Activated CD4-positive, alpha-beta T cell treated with anti-CD3 and anti-CD28 coated beads, Interleukin-2, amount 50 U/mL, for 4 hours (primary cell): ENCODE measurements around the gene SRCIN1.

ENCODE experiments used
- DNase-seq, 2 experiments: peaks; one replicate each; pipeline ENCODE4 v3.0.0-alpha.2; 2020

The SRCIN1 gene

GRCh38 chr17:38597375-38597774 is 8.4 kb downstream of the SRCIN1 start:
- DNase-seq: no peak

- DNase-seq: no peak
Observed at GRCh38 chr17:38596651-38597050, 9.1 kb downstream of the SRCIN1 start.

GRCh38 chr17:38595892-38596291 is 9.9 kb downstream of the SRCIN1 start:
- no peak for DNase-seq

GRCh38 chr17:38594152-38594551 is 11.6 kb downstream of the SRCIN1 start:
- no peak for DNase-seq

- DNase-seq: no peak
Observed at GRCh38 chr17:38592487-38592886, 13.3 kb downstream of the SRCIN1 start.

- no peak for DNase-seq
Observed at GRCh38 chr17:38591759-38592241, 14.0 kb downstream of the SRCIN1 start.

- no peak for DNase-seq
Observed at GRCh38 chr17:38590988-38591758, 14.6 kb downstream of the SRCIN1 start.

GRCh38 chr17:38589462-38590114 is 16.2 kb downstream of the SRCIN1 start:
- DNase-seq: no peak

- no peak for DNase-seq
Observed at GRCh38 chr17:38588788-38589174, 17.0 kb downstream of the SRCIN1 start.

- no peak for DNase-seq
Observed at GRCh38 chr17:38587947-38588787, 17.6 kb downstream of the SRCIN1 start.

GRCh38 chr17:38587203-38587602 is 18.5 kb downstream of the SRCIN1 start:
- DNase-seq: no peak

GRCh38 chr17:38586788-38587187 is 19.0 kb downstream of the SRCIN1 start:
- no peak for DNase-seq

- no peak for DNase-seq
Observed at GRCh38 chr17:38585918-38586529, 19.7 kb downstream of the SRCIN1 start.

- DNase-seq: no peak
Observed at GRCh38 chr17:38585056-38585917, 20.5 kb downstream of the SRCIN1 start.

- peak; percentile 44 to 48 for DNase-seq
Observed at GRCh38 chr17:38584350-38584925, 21.3 kb downstream of the SRCIN1 start.

- no peak for DNase-seq
Observed at GRCh38 chr17:38583828-38584349, 21.9 kb downstream of the SRCIN1 start.

- no peak for DNase-seq
Observed at GRCh38 chr17:38583176-38583575, 22.6 kb downstream of the SRCIN1 start.

- no peak for DNase-seq
Observed at GRCh38 chr17:38582069-38582468, 23.7 kb downstream of the SRCIN1 start.

- DNase-seq: no peak
Observed at GRCh38 chr17:38579934-38580333, 25.8 kb downstream of the SRCIN1 start.

GRCh38 chr17:38579083-38579480 is 26.7 kb downstream of the SRCIN1 start:
- DNase-seq: no peak
